IPS-NIHi7 (cell line): ENCODE data around the gene ELL2.

Experiments used
- DNase-seq: peaks from one replicate; pipeline ENCODE4 v3.0.0; 2012; ENCODE audit warnings: mixed read lengths; ENCODE audit errors: extremely low spot score

ELL2 gene

DNA sequence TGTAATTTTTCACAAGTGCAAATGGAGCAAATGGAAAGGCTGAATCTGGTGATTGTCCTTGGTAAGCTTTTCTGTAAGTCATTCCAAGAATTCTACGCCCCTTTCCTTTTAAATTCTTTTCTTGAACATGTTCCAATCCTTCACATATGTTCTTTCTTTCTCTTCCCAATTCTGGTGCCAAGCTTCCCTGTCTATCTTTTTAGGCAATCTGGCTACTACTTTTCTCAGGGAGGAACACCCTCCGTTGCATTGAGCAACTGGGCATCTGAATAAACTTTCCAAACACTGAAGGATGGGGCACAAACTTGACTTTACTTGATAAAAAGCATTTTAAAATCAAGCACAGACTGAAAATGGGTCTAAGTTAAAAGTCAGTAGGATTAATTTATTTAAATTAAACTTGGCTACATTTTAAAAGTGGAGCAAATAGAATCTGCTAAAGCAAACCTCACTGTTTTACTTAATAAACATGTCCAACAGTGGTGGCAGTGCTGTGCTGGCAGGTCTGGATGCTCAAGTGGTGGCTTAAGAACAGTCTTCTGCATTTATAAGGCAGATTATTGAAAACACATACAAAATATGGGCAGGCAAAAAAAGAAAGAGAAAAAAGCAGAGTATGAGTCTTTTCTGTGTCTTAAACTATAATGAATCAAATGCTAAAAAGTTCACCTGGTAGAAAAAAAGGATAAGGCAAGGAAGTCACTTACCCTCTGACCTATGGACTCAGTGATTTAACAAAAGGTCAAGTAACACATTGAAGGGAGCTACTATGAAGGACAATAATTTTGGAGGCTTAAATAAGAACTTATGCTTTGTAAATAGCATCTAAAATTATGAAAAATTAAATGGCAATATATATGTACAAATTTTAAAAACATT, 5.4 kb downstream of the ELL2 start:
- no peak for DNase-seq

DNA sequence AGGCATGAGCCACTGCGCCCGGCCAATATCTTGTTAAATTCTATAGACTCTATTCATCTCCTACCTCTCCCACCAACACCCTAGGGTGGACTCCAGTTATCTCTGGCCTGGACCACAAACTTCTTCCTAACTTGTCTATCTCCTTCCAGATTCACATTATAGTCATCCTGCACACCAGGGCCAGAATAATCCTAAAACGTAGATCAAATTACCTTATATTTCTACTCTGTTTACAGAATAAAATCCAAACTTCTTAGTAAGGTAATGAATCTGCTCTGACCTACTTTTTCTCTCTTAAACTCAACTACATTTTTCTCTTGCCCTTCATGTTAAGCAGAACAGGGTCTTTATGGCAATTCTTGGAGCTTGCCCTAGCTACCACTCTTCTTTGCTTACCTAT, 6.9 kb downstream of the ELL2 start:
- DNase-seq, result no peak

DNA sequence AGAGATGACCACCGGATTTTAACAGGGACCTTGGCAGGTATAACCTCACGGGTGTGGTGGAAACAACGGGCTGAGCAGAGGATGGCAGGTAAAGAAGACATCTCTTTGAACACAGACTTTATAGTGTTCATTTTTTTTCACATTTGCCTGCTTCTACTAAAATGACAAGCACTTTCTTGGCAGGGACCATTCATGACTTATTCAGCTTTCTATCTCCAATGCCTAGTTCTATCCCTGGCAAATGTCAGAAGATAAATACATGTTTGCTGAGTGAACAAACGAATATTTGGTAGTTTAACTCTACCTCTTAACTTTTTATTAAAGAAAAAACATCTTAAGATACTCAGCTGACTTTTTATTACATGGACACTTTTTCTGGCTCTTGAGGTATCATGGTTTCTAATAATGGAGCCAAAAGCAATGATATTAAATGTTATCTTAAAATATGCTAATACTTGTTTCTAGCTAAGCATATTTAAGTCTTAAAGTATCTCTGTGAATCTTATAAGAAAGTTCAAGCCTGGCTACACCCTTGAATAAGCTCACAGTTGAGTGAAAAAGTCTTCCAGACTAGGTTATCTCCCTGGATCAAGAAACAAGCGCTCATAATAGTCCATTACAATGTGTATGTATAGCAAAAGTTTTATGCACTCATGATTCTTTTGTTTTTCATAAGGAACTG, 8.5 kb downstream of the ELL2 start:
- no peak for DNase-seq

DNA sequence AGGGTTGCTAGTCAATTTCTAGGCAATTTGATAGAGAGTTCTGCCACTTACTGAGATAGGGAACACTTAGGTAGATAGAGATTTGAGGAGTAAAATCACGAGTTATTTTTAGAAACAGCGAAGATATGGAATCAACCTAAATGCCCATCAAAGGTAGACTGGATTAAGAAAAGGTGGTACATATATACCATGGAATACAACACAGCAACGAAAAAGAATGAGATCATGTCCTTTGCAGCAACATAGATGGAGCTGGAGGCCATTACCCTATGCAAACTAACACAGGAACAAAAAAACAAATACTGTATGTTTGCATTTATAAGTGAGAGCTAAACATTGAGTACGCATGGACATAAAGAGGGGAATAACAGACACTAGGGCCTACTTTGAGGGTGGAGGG, 9.7 kb downstream of the ELL2 start:
- no peak for DNase-seq

DNA sequence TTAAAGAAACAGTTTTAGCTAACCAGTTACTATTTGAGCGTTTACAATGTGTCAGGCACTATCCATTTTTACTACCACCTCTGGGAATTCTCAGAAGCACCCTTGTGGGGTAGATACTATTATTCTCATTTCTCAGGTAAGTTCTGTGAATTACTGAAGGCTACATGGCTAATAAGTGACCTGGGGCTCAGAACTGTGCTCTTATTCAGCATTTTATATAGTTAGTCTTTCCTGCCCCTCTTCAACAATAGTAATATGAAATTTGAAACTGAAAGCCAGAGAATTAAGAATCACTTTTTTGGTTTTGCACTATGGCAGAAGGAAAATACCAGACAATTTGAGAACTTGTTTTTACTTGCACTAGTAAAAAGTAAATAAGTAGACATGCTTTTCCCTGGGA, 11.8 kb downstream of the ELL2 start:
- no peak for DNase-seq

DNA sequence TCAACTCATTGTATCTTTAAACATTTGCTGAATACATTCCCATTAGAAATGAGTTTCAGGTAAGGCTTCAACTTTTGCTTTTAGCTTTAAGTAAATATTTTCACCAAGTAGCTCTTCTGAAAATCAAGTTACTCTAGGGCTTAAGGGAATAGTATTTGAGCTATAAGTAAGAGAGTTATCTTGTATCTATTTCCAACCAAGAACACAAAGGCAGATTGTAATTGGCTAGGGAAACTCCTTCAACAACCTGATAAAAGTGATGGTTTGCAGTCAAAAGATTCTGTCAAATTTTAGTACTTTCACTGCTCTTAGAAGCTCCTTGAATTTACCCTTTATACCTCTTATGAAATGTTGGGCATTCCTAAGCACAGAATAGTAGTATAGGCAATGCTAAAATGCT, 13.0 kb downstream of the ELL2 start:
- no peak for DNase-seq

DNA sequence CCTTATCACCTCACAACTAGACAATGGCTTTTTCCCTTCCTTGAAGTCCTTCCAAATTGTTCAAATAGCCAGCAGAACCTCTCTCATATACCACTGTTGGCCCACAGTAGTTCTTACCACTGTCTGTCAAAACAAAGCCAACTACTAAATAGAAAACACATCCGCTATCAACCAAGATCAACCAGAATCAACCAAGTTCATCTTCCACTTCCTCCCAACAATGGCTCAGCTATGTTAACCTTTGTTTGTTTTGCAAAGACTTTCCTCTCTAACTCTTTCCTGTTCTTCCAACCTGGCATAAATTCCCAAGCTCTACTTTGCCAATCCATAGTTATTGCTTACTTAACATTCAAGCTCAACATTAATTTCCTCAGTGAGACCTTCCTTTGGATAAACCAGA, 15.2 kb downstream of the ELL2 start:
- DNase-seq, result no peak

DNA sequence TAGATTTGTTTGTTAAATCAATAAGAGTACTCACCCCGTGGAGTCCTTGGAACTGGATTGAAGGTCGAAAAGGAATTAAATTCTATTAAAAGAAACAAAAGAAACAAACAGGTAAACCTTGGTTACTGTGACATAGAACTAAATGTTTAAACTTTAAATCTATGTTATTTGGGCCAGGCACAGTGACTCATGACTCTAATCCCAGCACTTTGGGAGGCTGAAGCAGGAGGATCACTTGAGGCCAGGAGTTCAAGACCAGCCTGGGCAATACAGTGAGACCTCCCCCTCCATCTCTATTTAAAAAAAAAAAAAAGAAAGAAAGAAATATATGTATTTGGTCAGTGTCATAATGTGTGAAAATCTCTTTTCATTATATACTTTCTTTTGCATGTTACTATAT, 18.7 kb downstream of the ELL2 start:
- no peak for DNase-seq

DNA sequence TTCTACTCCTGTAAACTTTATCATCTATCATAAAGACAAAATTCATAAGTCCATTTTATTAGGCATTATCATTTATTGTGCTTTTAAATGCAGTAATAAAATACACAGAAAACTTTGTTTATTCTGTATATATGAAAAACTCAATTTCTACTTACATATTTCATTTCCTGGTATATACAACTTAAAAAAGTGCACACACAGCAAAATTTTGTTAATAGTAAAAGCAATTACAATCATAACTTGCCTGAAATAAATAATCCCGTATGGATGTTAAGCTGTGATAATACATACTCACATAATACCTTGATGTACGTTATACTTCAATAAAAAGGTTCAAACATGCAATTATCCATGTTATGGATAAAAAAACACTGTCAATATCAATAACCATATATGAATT, 19.2 kb downstream of the ELL2 start:
- no peak for DNase-seq

DNA sequence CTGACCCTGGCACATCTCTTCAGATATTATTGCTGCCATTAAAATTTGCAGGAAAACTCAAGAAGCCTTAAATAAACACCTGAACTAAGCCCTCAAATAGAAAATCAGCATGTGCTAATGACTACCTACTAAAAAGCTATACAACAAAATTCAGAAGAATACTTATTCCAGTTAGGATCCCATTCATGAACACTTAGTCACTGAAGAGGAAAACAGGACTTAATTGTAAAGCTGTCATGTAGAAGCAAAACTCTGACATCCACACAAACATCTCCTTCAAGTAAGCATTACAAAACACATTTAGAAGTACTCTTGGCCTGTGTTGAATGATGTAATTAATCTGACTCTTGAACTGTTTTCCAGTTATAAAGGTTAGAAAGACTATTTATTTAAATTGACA, 19.9 kb downstream of the ELL2 start:
- DNase-seq, result no peak

DNA sequence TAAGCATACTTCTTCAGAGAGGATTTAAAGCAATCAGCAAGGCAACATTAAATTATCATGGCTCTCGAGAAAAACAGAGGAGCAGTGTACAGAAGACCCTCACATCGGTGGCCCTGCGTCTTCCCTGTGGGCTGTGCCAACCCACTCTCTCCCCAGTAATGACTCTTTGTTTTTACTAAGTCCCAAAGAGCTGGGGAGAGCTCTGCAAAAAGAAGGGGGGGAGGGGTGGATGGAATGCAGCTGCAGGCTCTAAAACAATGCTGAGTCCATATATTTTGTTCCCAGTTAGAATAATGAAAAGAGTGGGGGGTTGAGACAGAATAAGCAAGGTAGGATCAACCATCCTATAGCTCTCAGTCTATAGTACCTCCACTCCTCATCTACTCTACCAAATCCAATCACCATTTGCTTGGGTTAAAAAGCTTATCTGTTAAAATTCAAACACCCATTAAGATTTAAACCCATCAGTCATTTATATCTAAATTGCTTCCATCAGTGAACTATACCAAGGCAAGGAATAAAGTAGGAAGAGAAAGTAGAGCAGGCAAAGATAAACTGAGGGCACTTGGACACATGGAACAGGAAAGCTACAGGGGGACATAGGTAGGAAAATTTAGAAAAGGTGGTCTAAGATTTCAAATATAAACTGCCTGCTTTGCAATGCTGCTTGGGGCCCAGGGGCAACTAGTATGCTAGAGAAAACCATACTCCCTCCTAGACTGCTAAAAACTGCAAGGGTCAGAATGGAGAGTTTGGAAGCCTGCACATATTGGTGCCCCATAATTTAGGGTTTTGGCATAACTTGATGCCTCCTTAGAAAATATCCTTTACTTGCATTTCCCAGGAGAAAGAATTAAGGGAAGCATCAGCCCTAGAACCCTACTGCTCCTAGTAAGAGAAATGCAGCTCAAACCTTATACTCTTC, 20.6 kb downstream of the ELL2 start:
- DNase-seq, result peak; percentile 33

DNA sequence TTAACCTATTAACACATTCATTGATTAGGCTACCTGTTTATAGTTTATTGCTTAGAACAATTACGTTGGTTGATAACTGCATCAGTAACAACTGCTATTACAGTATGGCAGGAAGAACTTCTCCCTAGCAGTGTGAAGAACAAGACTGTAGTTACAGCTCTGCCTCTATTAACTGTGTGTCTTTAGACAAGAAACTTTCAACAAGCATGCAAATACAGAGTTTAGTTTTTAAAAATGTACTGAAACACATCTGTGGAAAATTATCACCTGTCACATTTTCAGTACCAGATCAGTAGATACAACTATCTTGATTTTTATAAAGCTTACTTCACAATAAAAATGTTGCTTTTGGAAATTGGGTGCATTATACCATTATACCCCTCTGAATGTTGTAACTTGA, 22.2 kb downstream of the ELL2 start:
- DNase-seq, result no peak

DNA sequence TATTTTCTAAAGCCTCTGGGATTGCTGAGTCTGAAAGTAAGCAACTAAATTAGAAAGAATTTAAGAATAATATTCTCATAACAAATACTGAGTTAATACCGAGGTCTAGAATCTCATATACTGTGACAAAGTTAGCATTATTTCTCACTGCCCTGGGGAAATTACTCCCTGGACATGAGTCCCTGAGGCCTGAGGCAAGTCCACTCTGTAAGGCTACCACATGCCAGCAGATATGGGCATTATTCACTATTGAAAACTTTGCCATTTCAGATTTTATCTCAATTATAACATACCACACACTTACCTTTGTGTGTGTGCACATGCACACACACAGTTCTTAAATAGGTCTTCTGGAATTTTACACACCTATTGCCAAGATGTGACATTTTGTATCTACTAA, 22.9 kb downstream of the ELL2 start:
- DNase-seq, result no peak

DNA sequence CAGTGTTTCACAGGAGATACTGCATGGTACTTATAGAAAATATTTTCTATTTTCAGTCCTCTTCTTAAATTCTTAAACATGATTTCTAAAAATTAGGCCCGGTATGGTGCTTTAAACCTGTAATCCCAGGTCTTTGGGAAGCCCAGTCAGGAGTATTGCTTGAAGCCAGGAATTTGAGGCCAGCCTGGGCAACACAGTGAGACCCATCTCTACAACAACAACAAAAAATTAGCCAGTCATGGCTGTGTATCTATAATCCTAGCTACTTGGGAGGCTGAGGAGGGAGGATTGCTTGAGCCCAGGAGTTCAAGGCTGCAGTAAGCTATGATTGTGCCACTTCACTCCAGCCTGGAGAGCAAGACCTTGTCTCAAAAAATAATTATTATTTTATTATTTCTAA, 23.3 kb downstream of the ELL2 start:
- DNase-seq, result no peak

DNA sequence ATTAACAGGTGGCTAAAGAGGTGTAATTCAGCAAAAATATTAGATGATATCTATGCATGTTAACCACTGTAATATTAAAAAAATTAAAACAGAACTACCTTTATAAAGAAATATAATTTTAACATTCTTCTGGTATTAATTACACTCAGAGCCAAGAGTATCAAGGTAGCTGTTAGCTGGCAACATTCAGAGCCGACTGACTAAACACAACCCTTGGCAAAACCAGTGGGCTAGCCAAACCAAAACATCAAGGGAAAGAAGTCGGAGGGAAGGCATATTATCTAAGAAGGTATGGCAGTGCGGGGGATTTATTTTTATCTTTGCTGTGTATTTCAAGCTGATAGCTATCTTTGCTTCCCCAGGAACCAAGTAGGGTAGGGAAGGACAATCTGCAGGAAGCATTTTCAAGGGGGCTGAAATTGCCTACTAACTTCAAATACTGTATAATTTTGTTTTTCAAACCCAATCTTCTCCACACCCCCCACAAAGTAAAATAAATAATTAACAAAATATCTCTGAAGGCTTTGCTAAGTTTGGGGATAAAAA, 24.0 kb downstream of the ELL2 start:
- no peak for DNase-seq

DNA sequence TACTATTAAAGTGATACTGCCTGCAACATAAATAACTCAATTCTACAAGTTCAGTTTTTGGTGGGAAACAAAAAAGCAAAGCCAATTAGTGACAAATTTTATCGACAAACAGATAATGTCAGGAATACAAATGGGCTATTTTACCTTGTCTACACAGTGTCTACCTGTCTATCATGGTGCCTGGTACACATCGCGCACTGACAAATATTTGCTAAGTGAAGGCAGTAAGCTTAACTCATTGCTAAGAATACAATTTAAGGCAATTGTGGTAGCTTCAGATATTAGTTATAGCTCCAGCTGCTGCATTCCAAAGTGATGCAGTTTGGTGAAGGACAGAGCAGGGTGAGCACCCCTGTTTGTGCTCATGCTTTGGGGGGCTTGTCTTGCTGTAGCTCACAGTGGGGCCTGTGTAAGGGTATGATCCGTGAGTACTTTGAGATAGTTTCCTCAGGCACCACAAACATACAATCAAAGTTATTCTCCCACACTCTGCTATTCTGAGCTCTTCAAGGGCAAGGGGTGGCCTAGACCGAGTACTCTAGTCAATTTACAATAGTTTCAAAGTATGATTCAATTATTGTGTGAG, 24.7 kb downstream of the ELL2 start:
- DNase-seq, result no peak

DNA sequence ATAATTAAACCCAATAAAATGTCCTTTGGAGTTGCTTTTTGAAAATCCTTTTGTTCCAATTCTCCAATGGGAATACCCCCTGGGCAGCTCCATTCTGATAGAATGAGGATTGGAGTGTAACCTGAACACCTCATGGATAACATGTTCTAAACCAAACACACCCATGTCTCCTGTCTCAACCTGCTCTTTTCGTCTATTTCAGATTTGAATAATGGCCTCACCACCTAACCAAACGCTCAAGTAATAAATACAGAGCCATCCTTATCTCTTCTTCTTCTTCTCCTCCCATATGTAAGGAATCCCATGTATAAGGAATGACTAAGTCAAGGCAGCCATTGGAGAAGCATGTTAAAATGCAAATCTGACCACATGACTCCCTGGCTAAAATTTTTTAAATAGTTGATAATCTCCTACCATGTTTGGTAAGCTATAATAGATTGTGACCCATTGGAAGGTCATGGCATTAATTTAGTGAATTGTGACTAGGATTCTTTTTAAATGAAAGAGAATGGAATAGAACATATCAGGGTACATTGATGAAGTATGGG, 26.0 kb downstream of the ELL2 start:
- DNase-seq, result no peak

DNA sequence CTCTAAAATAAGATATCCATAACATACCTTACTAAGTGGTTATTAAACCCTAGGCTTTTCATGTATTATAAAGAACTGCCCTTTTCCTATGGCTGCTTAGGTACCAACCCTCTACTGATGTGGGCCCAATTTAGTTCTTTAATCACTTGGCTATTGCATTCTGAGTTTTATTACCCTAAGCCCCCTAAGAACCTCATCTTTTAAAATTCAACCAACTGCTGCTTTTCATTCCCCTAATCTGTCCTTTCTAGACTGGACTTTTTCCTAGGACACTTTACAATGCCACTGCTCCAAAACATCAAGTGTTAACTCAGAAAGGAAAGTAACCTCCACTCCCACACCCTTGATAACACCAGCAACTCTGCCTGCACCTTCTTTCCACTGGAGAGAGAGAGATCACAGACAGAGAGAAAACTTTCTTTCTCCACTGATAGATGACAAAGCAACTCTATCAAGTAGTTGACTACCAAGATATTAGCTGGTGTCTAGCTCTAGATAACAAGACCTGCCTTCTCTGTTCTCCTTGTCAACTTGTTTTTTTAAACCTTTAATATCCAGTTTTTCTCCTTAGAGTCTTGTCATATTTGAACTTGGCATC, 27.3 kb downstream of the ELL2 start:
- DNase-seq, result no peak

DNA sequence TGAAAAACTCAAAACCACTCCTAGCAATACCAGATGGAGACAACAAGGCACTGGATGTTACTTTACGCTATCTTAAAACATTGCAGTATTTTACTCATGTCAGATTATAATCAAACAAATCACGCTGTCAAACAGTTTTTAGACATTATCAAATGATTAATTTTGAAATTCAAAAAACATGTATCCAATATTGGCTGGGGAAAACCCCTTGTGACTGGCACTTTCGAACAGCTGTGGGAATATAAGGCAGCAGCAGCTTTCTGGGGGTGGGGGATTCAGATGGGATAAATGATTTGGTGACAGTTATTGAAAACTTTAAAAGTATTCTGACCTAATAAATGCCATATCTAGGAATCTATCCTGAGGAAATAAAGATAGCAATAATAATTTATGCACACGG, 28.7 kb downstream of the ELL2 start:
- DNase-seq, result no peak

DNA sequence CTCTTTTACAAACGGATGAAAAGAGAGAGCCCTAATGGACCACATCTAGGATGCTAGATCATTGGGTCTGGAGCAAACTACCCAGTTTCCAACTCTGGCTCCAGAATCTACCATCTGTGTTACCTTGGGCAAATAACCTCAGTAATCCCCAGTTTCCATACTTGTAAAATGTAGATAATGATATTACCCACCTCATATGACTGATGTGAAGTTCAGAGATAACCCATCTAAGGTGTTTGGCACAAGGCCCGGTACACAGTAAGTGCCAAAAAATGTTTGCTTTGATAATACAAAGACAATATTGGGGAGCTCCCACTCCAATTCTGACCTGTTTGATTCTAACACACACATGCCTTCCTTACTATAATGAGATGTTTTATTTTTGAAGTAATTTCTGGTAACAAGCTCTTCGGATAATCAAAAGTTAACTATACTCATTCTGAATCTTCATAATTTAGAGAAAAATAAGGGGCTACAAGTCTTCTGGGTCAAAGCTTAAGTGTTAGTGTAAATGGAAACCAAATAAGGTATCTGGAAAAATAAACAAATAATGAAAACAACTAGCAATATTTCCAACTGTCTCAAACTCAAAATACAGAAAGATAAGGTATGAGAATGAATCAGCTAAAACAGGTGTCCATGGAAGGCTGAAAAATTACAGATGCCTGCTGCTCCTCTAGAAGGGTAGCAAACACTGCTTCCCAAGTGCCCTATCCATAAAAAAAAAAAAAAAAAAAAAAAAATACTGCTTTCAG, 30.4 kb downstream of the ELL2 start:
- DNase-seq, result no peak
